ENCODE data around the gene CCDC122. TPM values are rescaled to one million over a fixed set of nuclear protein-coding genes. Genes with fewer than 3 reads are reported as not detected.

The CCDC122 gene
- total RNA-seq, 4 donors from 2014 or later: 3.5 to 18.0 (median 5.8) TPM

DNA sequence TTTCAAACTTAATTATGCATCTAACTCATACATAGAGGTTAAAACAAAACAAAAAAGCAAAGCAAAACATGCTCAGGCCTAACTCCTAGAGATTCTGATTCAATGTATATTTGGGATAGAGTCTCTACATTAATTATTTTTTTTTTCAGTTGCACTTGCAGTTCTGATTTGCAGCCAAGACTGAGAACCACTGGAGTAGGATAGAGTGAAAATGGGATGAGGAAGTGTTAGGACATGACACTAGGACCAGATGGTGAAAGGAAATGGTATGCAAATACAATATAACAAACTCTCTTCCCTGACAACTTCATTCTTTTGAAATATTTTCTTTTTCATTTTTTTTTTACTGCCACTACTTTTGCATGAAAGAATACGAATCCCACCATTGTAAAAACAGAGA, 1.8 kb downstream of the CCDC122 start:
- no peaks in the 10 kb centered on the region for H3K4me1 ChIP-seq
- no peak overlapping the region for H3K4me3 ChIP-seq
- intact Hi-C loops (cut with DNase I; ENCODE audit: low total_unique reads): no loop called here
- no peaks in the 10 kb centered on the region for H3K36me3 ChIP-seq
- TF ChIP-seq CTCF (IDR thresholded peaks at IDR 0.05) (no peak), POLR2A (IDR thresholded peaks at IDR 0.05) (no peak)
- no peak overlapping the region for H3K27ac ChIP-seq
- no peaks in the 10 kb centered on the region for H3K9me3 ChIP-seq
- no peak for DNase-seq
- H3K27me3 ChIP-seq: no peaks in the 10 kb centered on the region

GRCh38 chr13:43877326-43877725, 2.2 kb downstream of the CCDC122 start:
- intact Hi-C loops (cut with DNase I; ENCODE audit: low total_unique reads): no loop called here
- H3K27me3 ChIP-seq: no peaks in the 10 kb centered on the region
- TF ChIP-seq POLR2A (IDR thresholded peaks at IDR 0.05) (no peak), CTCF (IDR thresholded peaks at IDR 0.05) (no peak)
- DNase-seq: no peak
- no peak overlapping the region for H3K4me3 ChIP-seq
- H3K9me3 ChIP-seq: no peaks in the 10 kb centered on the region
- H3K4me1 ChIP-seq: no peaks in the 10 kb centered on the region
- H3K27ac ChIP-seq: no peak overlapping the region
- no peaks in the 10 kb centered on the region for H3K36me3 ChIP-seq

GRCh38 chr13:43876366-43876765, 3.2 kb downstream of the CCDC122 start:
- H3K27me3 ChIP-seq: no peaks in the 10 kb centered on the region
- TF ChIP-seq CTCF (IDR thresholded peaks at IDR 0.05) (no peak), POLR2A (IDR thresholded peaks at IDR 0.05) (no peak)
- DNase-seq: no peak
- intact Hi-C loops (cut with DNase I; ENCODE audit: low total_unique reads): no loop called here
- H3K4me1 ChIP-seq: no peaks in the 10 kb centered on the region
- H3K4me3 ChIP-seq: no peak overlapping the region
- no peak overlapping the region for H3K27ac ChIP-seq
- H3K36me3 ChIP-seq: no peaks in the 10 kb centered on the region
- H3K9me3 ChIP-seq: no peaks in the 10 kb centered on the region

DNA sequence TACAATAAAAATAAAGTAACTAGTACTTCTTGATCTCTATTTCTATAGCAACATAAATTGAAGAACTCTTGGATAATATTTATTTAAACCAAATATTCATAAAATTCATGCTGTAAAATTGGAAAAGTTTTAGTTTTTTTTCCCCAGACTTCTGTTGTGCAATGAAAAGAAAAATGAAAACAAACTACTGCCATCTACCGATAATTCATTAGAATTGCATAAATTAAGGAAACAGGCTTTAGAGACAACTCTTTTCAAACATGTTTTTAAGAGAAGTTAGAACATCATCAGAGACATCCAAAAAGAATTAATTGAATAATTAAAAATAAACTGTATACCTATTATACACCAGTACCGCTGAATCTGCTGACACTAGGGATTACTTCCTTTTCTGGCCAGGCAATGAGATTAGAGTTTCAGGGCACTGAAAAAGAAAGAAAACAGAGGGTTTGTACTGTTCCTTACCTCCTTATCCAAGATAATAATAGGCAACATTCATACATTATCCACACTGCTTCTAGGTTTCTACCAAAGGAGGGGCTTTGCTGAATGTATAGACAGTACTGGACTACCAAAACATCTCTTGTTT, 4.9 kb downstream of the CCDC122 start:
- no peaks in the 10 kb centered on the region for H3K36me3 ChIP-seq
- TF ChIP-seq POLR2A (IDR thresholded peaks at IDR 0.05): no peak
- TF ChIP-seq CTCF (IDR thresholded peaks at IDR 0.05): peak; percentile 40 to 62 (median 56)
- no peak overlapping the region for H3K27ac ChIP-seq
- no peaks in the 10 kb centered on the region for H3K9me3 ChIP-seq
- no peak for DNase-seq
- no peaks in the 10 kb centered on the region for H3K27me3 ChIP-seq
- H3K4me1 ChIP-seq: no peaks in the 10 kb centered on the region
- no peak overlapping the region for H3K4me3 ChIP-seq
- intact Hi-C loops (cut with DNase I; ENCODE audit: low total_unique reads): no loop called here

DNA sequence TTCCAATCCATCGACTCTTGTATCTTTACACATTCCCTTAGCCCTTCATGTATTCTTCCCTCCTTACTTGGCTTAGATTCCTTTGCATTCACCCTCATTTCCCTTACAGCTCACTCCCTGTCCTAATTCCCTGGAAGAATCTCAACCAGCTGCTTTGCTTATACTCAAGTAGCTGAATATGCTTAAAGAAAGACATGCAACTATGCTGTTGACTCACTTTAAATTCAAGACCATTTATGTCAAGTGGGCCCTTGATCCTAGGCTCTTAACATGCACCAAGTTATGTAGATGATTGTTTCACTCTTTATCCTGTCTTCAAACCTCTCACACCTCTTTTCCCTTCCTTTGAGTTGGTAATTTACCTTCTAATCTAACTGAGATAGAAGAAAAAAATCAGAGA, 7.4 kb downstream of the CCDC122 start:
- Histone ChIP-seq H3K27me3 (no peaks in the 10 kb centered on the region), H3K27ac (no peak overlapping the region), H3K4me3 (no peak overlapping the region), H3K36me3 (no peaks in the 10 kb centered on the region), H3K9me3 (no peaks in the 10 kb centered on the region), H3K4me1 (no peaks in the 10 kb centered on the region)
- TF ChIP-seq POLR2A (IDR thresholded peaks at IDR 0.05) (no peak), CTCF (IDR thresholded peaks at IDR 0.05) (no peak)
- no peak for DNase-seq
- intact Hi-C loops (cut with DNase I; ENCODE audit: low total_unique reads): no loop called here
